Mesothelial cell of epicardium (in vitro differentiated cells): ENCODE results near the gene CTU2. TPM values are rescaled to one million over a fixed set of nuclear protein-coding genes. Genes with fewer than 3 reads are reported as not detected.
A peak's percentile ranks its signal among the peaks of the same experiment; 100 is the strongest.

Experiments
- DNase-seq, 2 experiments: peaks; one replicate each; pipeline ENCODE4 v3.0.0; 2021; ENCODE audit warnings: low spot score in 2 of 2; ENCODE audit not compliant: unreplicated experiment in 2 of 2
- H3K27ac Mint-ChIP-seq: 2 replicates; pipeline ENCODE4 v1.8.0; 2021; ENCODE audit warnings: mixed read lengths
- H3K27me3 Mint-ChIP-seq: 2 replicates; pipeline ENCODE4 v1.8.0; 2021; ENCODE audit warnings: low read depth, mixed read lengths
- H3K36me3 Mint-ChIP-seq: 2 replicates; pipeline ENCODE4 v1.8.0; 2021; ENCODE audit warnings: mixed read lengths
- H3K4me1 Mint-ChIP-seq: 2 replicates; pipeline ENCODE4 v1.8.0; 2021; ENCODE audit warnings: mixed read lengths
- H3K4me3 Mint-ChIP-seq: 2 replicates; pipeline ENCODE4 v1.8.0; 2021; ENCODE audit warnings: mild to moderate bottlenecking, moderate library complexity, mixed read lengths
- H3K9me3 Mint-ChIP-seq: 2 replicates; pipeline ENCODE4 v1.8.0; 2021; ENCODE audit warnings: mixed read lengths
- CTCF ChIP-seq: fragments of 200-600 bp; sonication (generic); IDR thresholded peaks from one replicate; pipeline ENCODE4 v1.5.0; 2021; ENCODE audit warnings: antibody characterized with exemption; ENCODE audit not compliant: unreplicated experiment
- total RNA-seq: library from RNA; stranded (reverse); gene quantifications from 3 replicates; pipeline ENCODE4 v1.2.1, GENCODE V29; 2021

The CTU2 gene
- total RNA-seq, 1 donor from 2014 or later = 22.2 TPM

DNA sequence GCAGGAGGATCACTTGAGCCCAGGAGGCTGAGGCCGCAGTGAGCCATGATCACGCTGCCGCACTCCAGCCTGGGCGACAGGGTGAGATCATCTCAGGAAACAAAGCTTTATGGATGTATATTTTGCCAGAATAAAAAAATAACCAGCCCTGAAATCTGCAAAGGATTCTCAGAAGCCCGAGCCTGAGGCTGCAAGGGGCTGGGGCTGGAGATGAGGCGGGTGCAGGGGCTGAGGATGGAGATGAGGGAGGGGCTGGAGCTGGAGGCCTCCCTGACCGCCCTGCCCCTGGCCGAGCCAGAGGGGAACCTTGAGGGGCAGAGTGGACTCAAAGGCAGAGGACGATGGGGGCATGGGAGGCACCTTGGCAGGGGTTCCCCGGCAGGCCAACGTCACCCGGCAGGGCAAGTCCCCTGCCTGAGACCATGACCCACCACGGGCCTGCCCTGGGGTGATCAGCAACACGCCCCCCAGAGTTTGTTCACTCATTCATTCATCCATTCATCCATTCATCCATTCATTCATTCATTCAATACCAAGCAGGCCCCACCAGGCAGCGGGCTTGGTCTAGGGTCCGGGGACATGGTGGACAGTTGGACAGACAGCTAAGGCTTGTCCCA, 46.2 kb downstream of the CTU2 start:
- H3K27ac Mint-ChIP-seq = no peak overlapping the region
- H3K36me3 Mint-ChIP-seq = no peaks in the 10 kb centered on the region
- no peaks in the 10 kb centered on the region for H3K27me3 Mint-ChIP-seq
- peaks cover 10% of the 10 kb centered on the region for H3K4me1 Mint-ChIP-seq
- TF ChIP-seq CTCF = no peak
- no peaks in the 10 kb centered on the region for H3K9me3 Mint-ChIP-seq
- no peak for DNase-seq
- no peak overlapping the region for H3K4me3 Mint-ChIP-seq

- no peak for TF ChIP-seq CTCF
- no peaks in the 10 kb centered on the region for H3K27me3 Mint-ChIP-seq
- peaks cover 10% of the 10 kb centered on the region for H3K4me1 Mint-ChIP-seq
- no peaks in the 10 kb centered on the region for H3K9me3 Mint-ChIP-seq
- no peak overlapping the region for H3K4me3 Mint-ChIP-seq
- DNase-seq = no peak
- H3K27ac Mint-ChIP-seq = no peak overlapping the region
- no peaks in the 10 kb centered on the region for H3K36me3 Mint-ChIP-seq
Measured at GRCh38 chr16:88753191-88753590, 46.9 kb downstream of the CTU2 start.

DNA sequence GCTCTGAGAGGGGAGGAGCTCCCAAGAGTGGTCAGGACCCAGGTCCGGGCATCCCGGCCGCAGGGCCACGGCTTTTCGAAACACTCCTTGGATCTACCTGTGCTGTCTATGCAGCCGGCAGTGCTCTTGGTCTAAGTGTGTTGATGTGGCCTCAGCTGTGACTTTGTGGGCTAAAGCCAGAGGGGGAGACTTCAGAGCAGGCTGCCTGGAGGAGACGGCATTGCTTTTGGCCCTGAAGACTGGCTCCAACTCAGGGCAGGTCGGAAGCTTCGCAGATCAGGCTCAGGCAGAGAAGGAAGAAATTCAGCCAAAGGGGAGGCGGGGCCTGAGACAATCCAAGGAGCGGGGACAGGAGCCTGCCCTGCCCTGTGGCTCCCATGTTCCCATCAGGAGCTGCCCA, 47.3 kb downstream of the CTU2 start:
- TF ChIP-seq CTCF = no peak
- no peak overlapping the region for H3K4me3 Mint-ChIP-seq
- H3K9me3 Mint-ChIP-seq = no peaks in the 10 kb centered on the region
- no peak overlapping the region for H3K27ac Mint-ChIP-seq
- DNase-seq = no peak
- H3K27me3 Mint-ChIP-seq = no peaks in the 10 kb centered on the region
- peaks cover 10% of the 10 kb centered on the region for H3K4me1 Mint-ChIP-seq
- no peaks in the 10 kb centered on the region for H3K36me3 Mint-ChIP-seq

GRCh38 chr16:88754109-88754911, 48.0 kb downstream of the CTU2 start:
- no peak for TF ChIP-seq CTCF
- Mint-ChIP-seq H3K36me3 (no peaks in the 10 kb centered on the region), H3K4me3 (no peak overlapping the region), H3K4me1 (peaks cover 15% of the 10 kb centered on the region), H3K9me3 (no peaks in the 10 kb centered on the region), H3K27me3 (no peaks in the 10 kb centered on the region), H3K27ac (no peak overlapping the region)
- no peak for DNase-seq

DNA sequence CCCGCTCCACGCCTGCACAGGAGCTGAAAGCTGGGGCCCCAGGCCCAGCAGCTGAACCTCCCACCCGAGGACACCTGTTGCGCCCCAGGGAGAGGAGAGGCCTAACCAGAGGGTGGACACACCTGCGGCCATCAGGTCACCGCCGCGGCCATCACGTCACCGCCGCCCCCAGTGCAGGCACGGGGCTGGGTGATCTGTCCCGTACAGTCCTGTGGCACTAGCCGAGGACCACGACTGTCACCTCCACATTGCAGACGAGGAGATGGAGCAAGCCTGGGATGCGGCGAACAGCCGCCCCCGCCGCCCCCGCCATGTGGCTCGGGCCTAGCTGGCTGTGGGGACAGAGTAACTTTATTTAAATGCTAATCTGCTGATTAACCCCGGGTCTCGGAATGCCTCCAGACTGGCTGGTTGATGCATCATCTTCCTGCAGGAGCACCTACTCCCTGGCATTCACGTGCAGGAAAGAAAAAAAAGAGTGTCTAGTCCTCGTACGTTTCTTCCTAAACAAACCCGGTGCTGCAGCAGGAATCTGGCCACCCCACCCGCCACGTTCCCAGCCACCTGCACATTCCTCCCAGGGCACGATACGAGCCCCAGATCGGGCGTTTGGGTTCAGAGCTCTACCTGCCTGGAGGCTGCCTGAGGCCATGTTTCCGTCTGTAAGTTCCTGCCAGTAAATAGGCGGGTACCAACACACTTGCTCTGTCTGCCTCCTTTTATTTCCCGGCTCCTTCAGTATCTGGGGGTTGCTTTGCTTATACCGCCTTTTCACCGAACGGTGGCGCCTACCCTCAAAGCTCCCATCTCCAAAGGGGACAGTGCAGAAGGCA, 48.8 kb downstream of the CTU2 start:
- Mint-ChIP-seq H3K27ac (peak overlapping the region; percentile 85), H3K9me3 (no peaks in the 10 kb centered on the region), H3K36me3 (no peaks in the 10 kb centered on the region), H3K4me3 (no peak overlapping the region), H3K27me3 (no peaks in the 10 kb centered on the region), H3K4me1 (peaks cover 21% of the 10 kb centered on the region)
- peak; percentile 43 for TF ChIP-seq CTCF
- no peak for DNase-seq
